ENCODE data around the gene MTOR.
"Not testable (repeated sequence)": the region's sequence is repeated elsewhere in the genome, so short reads cannot be mapped to it uniquely, and the experiment has no call there.

The MTOR gene

DNA sequence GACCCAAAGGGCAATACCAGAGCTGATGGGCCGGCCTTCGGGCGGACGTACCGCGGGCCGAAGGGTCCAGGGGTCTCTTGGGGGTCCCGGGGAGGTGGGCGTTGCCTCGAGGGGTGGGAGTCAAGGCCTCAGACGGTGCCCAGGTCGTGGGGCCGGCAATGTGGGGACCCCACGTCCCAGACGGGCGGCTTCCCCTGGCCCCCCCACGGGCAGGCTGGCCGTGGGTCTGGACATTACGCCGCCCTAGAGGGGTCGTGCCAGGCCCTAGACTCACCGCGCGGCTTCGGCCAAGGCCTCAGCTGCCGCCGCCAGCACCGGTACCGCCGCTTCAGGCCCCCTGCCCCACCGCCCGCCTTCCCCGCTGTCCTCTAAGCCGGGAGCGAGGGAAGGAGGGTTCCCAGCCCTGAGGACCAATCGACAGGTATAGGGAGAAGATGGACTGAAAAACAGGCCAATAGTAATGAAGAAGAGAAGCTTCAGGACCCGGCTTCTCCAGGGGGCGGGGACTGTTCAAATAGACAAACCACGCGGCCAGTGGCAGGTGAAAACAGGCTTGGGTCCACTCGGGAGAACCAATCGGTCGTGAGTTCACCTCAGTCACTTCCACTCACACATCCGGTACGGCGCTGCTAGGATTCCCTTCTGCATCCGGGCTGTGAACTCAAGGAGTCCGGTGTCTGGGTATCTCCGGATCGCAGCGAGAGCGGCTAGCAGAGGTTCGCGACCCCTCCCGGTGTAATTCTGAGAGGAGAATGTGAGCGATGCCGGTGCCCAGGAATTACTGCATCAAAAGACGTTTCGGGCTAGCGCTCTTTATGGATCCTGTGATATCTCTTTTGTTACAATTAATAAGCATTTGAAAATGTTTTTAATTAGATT is at the start of gene MTOR:
MTOR (minus strand) TSS at position 381 of the 879 bp plus-strand sequence. CDS start 3,142 bp downstream, outside the sequence.
- peak; percentile 93 for DNase-seq

DNA sequence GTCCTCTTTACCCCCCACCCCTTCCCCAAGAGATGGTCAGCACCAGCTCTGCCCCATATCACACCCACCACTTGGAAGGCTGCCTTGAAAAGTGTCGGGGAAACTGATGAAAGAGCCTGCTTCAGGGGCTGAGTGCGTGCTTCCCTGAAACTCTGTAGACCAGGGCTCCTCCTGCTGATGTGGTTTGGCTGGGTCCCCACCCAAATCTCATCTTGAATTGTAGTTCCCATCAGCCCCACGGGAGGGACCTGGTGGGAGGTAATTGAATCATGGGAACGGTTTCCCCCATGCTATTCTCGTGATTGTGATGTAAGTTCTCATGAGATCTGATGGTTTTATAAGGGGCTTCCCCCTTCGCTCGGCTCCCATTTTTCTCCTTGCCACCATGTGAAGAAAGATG is 47.0 kb upstream of the MTOR start:
- no peak for DNase-seq

DNA sequence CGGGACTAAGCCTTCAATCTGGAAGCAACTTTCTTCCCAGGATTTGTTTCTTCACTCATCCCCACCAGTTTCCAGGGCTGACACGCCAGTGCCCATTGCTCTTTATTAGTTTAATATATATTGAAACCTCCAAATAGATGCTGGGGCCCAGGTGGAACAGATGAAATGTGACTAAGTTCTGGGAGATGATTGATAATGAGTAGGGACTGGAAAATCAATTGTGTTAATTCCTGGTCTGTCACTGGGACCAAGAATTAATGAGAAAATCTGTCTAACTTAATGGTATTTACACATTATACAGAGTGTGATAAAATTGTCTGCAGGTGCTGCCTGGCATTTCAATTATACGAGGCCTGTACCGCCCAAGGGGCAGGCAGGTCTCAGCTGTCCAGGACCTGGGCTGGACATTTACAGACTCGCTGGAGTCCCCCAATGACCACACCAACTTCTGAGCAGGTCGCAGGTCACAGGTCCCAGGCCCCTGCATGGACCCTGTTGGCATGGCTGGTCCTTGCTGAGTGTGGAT is 46.4 kb upstream of the MTOR start:
- DNase-seq: no peak

DNA sequence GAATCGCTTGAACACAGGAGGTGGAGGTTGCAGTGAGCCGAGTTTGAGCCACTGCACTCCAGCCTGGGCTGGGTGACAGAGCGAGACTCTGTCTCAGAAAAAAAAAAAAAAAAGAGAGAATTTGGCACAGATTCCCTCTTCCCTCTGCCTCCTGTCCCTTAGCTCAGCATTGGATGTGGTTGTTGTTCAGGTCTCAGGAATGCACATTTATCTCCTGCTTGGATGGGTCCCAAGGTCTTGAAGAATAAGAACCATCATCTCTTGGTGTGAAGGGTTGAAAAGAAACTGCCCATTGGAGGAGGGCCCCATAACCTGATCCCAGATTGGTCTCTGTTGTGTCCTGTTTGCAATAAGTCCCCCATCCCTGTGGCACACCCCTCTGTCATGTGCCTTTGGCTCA is 45.5 kb upstream of the MTOR start:
- no peak for DNase-seq

DNA sequence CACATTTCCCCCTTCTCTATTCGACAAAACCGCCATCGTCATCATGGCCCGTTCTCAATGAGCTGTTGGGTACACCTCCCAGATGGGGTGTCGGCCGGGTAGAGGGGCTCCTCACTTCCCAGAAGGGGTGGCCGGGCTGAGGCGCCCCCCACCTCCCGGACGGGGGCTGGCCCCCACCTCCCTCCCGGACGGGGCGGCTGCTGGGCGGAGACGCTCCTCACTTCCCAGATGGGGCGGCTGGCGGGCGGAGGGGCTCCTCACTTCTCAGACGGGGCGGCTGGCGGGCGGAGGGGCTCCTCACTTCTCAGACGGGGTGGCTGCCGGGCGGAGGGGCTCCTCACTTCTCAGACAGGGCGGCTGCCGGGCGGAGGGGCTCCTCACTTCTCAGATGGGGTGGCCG is 43.2 kb upstream of the MTOR start:
- DNase-seq: not testable (repeated sequence)

DNA sequence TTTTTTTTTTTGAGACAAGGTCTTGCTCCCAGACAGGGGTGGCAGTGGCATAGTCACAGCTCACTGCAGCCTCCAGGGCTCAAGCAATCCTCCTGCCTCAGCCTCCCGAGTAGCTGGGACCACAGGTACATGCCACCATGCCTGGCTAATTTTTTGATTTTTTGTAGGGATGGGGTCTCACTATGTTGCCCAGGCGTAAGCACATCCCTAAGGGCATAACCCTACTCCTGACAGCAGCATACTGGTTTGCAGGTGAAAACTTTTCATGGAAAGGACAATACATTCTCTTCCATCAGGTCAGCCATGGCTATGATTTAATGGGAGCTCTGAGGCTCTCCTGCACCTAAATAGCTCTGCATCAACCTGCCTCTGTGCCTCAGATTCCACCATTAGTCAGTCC is 40.0 kb upstream of the MTOR start:
- DNase-seq: no peak

DNA sequence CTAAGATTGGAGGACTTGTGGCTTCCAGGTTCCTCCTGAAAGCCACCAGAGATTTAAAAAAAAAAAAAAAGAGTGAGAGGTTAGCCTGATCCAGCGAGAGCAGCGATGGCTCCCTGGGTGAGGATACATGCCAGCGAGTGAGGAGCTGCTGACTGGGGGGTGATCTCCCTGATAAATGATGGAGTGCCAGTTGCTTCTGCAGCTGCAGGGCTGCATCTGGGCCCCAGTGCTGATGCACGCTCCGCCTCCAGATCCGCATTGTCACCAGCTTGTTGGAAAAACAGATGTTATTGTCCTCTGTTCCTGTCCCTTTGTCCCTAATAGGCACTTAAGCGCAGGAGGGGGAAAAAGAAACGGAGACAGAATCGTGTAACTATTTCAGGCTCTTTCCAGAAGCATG is 39.2 kb upstream of the MTOR start:
- DNase-seq: no peak

DNA sequence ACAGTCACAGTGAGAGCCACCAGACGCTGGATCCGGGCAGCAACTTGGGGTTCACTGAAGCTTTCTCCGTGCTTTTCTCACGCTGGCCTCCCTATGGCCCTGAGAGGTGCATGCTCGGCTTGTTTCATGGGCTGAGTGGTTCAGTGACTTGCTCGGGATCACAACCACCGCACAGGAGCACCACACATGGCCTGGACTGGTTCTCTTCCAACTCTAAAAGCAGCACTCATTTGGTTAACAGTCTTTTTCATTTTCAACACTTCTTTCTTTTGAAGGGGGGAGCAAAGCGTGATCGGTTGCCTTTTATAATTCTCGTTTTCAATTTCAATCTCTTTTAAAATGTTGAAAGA is 36.8 kb upstream of the MTOR start:
- no peak for DNase-seq

DNA sequence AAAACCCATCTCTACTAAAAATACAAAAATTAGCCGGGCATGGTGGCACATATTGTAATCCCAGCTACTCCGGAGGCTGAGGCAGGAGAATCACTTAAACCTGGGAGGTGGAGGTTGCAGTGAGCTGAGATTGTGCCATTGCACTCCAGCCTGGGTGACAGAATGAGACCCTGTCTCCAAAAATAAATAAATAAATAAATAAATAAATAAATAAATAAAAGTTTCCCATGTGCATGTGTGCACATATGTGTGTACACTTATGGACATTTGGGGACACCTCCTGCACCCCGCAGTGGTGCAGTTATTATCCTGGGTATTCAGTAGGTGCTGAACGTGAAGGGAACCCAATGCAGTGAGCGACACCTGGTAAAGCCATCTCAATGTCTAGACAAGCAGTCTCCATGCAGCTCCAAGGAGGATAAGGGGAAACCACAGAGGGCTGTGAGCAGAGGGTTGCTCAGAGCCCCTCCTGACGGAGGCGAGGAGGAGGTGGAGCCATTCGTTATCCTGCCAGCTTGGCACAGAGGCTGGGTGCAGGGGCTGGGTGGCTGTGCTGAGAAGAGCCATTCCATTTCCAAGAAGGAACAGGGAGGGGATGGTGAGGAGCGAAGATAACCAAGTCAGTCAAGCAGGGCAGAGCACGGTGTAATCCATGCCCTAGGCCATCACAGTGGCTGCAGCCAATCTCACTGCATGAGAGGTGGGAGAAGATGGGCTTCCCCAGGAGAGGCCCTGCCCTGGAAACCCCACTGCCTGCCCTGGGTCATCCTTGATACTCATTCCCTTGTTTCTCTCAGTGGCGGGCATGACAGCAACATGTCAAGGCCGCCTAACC is 36.3 kb upstream of the MTOR start:
- DNase-seq: no peak

DNA sequence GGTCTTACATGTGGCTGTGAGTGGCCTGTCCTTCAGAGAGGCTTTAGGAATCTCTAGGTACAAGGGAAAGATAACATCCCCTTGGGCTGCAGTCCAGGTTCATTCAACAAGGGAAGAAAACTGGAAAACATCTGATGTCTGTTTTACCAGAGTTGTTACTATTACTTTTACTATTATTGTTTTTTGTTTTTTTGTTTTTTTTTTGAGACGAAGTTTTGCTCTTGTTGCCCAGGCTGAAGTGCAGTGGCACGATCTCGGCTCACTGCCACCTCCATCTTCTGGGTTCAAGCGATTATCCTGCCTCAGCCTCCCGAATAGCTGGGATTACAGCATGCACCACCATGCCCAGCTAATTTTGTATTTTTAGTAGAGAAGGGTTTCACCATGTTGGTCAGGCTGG is 35.4 kb upstream of the MTOR start:
- DNase-seq: not testable (repeated sequence)

DNA sequence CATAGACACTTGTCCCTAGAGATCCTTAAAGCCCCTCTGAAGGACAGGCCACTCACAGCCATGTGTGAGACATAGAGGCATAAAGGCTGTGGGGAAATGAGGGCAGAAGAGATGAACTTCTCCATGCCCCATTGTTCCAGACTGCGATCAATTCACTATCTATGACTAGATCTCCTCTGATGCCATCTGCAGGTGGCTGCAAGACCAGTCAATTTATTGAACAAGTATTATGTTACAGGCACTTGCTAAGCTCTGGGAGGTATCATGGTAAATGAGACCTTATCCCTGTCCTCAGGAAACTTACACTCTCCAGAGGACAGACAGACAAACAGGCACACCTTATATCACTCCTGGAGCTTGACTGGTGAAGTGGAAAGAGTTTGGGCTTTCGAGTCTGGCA is 33.6 kb upstream of the MTOR start:
- no peak for DNase-seq

DNA sequence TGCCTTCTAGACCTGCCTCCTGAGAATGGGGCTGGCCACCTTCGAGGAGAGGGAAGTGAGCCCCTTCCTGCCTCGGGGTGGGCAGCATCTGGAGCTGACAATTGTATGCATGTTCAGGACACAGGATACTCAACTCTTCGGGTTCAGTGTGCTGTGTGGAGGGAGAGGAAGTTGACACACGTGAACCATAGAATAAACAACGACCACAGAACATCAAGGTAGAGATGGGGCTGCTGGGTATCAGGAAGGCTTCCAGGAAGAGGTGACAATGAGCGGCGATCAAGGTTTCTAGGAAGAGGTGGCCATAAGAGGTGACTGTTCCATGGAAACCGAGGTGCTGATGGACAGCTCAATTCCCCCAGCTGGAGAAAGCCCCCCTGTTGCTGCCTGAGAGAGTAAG is 32.6 kb upstream of the MTOR start:
- DNase-seq: no peak

DNA sequence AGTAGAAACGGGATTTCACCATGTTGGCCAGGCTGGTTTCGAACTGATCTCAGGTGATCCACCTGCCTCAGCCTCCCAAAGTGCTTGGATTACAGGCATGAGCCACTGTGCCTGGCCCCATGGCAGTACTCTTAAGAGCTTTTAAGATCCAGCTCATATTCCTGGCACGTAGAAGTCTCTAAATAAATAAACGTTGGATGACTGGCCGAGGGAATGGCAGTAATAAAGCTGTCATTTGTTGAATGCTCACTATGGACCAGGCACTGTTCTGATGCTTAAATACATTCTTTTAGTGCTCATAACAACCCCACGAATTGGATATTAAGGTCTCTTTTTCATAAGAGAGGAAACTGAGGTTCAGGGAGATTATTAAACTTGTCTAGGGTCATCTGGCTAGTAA is 31.5 kb upstream of the MTOR start:
- DNase-seq: no peak

DNA sequence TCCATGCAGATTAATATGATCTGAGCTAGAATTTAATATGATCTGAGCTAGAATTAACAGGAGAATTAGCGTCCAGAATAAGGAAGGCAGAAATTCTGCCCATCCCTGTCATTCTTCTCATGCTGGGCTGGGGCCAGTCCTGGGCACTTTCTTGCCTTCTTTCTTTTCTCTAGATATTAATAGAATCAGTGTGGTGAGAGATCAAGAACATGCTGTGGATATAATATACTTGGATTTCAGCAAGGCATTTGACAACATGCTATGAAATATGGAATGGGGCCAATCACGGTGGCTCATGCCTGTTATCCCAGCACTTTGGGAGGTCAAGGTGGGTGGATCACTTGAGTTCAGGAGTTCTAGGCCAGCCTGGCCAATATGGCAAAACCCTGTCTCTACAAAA is 28.7 kb upstream of the MTOR start:
- DNase-seq: no peak

DNA sequence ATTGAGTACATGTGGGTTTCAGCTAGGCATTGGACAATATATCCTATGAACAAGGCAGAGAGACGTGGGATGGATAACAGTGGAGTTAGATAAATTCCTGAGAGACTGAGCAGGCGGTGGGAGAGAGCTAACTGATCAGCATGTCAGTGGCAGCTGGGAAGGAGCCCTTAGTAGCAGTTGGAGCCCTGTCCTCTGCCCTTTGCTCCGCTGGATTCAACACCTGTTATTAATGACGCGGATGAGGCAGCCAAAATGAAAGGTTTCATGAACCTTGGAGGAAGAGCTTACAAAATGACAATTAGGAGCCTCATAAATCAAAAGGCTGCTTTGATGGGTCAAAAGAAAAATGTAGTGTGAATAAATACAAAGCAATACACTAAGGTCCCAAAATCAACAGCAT is 26.7 kb upstream of the MTOR start:
- DNase-seq: no peak

DNA sequence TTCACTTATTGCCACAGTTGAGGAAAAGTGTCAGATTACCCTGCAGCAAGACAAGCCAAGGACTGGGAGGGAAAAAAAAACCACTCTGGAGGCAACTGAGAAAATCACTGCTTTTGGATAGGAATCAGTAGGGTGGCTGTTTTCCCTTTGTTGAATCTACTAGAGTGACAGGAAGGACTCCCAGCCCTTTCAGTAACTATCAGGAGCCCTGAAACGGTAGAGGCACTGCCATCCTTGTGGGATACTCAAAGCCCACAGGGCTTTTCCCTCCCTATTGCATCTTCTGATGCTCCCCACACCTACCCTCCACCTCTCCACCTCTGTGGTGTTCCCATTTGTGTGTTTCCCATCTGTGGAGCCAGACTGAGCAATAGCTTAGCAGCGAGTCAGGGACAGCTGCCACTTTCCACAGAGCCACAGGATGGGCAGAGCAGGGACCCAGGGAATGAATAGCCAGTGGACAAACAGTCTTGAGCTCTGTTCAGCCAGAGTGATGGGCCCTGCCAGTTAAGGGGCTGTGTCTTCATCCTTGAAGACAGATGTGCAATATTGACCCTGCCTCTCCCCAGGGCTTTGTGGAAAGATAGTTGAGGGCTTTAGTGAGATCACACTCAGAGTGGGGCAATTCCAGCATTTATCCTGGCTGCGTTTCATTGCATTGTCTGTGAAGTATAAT is 24.5 kb upstream of the MTOR start:
- DNase-seq: no peak

DNA sequence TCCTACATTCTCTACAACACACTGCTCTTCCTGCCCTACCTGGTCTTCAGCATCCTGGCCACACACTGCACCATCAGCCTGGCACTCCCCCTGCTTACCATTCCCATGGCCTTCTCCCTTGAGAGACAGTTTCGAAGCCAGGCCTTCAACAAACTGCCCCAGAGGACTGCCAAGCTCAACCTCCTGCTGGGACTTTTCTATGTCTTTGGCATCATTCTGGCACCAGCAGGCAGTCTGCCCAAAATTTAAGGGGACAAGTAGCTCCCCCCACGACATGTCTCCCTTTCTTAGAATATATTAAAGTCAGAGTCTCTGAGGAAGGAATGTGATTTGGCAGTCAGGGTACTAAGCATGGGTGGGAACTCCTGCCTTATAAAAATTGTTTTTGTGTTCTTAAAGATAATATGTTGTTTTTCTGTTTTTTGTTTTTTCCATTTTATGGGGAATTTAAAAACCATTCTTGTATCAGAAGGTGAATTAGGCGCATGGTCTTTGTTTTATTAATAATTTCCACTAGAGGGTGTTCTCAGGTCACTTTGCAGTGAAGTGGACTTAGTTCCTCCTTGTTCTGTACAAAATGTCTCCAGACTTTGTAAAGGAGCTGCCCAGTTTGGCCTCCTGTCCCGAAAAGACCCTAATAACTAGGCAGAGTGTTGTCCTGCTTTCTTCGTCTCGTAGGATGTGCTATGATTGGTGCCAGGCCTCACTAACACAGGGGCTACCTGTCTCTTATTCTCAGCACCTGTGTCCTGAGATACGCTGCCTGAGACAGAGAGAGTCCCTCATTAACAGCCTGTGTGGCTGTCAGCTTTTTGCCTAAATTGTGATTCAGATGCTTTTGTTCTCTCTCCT is 23.8 kb upstream of the MTOR start:
- DNase-seq: no peak

DNA sequence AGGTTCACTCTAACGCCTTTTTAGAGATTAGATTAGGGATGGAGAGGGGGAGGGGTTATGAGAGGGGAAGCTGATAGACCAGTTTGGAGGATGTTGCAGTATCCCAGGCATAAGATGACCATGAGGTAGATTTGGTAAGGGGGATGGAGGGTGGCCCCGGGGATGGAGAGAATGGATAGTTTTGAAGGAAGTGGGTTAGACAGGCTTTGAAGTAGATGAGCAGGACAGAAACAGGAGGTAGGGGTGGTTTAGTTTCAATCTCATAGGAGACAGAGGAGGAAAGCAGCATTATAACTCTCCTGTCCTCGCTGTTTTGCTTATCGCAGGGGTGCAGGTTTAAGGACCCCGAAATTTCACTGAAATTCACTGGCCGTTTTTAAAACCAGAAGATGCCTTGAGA is 22.4 kb upstream of the MTOR start:
- DNase-seq: no peak

DNA sequence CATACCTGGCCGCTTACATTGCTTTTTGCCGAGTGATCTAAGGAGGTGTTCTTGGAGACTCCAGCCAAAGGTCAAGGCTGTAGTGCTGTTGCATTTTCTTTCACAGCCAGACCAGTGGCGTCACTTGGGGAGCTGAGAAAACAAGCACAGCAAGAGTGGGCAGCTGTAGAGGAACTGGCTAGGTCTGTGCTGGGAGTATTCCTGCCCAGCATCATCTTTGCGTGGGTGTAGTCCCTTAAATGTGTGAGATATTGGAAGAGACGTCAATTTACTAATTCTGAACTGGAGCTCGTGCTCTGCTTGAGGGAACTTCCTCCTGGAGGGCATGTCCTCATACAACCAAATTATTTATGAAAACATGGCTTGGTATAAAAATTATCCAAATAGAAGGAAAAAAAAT is 20.8 kb upstream of the MTOR start:
- DNase-seq: no peak

DNA sequence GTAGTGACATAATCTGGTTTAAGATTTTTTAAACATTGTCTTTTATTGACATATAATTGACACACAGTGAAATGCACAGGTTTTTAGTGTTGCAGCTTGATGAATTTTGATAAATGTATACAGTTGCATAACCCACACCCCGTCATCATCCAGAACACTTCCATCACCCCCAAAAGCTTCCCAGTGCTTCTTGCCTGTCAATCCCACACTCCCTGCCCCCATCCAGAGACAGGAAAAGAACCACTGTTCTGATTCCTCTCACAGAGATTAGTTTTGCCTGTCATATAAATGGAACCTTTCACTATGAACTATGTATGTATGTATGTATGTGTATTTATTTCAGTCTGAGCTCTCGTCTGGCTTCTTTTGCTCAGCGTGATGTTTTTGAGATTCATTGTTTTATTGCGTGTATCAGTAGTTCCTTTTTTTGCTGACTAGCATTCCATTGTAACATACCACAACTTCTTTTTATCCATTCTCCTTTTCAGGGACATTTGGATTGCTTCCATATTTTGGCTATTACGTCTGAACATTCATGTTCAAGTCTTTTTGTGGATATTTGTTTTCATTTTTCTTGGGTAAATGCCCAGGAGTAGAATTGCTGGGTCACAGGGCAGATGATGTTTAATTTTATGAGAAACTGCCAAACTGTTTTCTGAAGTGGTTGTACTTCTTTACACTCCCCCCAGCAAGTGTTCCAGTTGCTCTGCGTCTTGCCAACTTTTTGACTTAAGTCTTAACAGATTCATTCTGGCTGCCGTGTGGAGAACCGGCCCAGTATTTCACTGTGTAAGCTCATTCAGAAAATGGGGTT is 19.4 kb upstream of the MTOR start:
- DNase-seq: no peak

DNA sequence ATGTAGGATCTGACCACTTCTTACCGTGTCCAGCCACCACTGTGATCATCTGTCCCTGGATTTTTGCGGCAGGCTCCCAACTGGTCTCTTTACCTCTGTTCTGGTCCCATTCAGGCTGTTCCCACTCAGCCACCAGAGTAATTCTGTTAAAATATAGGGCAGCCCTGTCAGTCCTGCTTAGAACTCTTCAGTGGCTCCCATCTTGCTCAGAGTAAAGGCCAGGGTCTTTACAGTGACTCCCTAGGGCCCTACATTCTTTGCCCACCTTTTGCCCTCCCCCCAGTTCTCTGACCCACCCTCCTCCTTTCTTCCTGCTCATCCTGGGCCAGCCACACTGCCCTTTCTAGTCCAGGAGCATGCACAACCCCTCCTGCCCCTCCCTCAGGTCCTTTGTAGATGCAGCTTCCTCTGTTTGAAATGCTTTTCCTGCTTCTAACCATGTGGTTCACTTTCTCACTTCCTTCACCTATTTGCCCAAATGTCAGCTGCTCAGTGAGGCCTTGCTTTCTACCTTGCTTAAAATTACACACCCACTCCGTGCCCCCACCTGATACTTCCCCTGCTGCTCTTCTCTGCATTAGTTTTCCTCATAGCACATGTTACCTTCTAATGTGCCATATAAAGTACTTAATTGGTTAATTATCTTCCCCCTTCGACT is 18.5 kb upstream of the MTOR start:
- DNase-seq: no peak

Measured in SIG-M5 (cell line).